Fibroblast of mammary gland (primary cell): ENCODE measurements around the gene ABCA7.

Source experiments
- DNase-seq: peaks from one replicate; pipeline ENCODE4 v3.0.0-alpha.2; 2010; ENCODE audit warnings: low read depth
- H3K4me3 ChIP-seq: 2 replicates; pipeline ENCODE4 v1.5.1; 2011; ENCODE audit warnings: low read depth, mild to moderate bottlenecking, low read length, moderate library complexity; ENCODE audit not compliant: control insufficient read depth
- TF ChIP-seq, protein P1 (sequence below): conservative IDR thresholded peaks from 2 replicates; pipeline ENCODE4 v1.5.1; 2011; ENCODE audit warnings: low read depth, low read length, inconsistent platforms; ENCODE audit not compliant: control insufficient read depth, insufficient read depth

The ABCA7 gene

DNA sequence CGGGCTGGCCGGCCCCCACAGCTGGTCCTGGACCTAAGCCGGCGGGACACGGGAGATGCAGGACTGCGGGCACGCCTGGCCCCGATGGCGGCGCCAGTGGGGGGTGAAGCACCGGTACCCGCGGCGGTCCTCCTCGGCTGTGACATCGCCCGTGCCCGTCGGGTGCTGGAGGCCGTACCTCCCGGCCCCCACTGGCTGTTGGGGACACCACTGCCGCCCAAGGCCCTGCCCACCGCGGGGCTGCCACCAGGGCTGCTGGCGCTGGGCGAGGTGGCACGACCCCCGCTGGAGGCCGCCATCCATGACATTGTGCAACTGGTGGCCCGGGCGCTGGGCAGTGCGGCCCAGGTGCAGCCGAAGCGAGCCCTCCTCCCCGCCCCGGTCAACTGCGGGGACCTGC, 36.6 kb upstream of the ABCA7 start:
- H3K4me3 ChIP-seq: no peak overlapping the region
- TF ChIP-seq, protein P1, sequence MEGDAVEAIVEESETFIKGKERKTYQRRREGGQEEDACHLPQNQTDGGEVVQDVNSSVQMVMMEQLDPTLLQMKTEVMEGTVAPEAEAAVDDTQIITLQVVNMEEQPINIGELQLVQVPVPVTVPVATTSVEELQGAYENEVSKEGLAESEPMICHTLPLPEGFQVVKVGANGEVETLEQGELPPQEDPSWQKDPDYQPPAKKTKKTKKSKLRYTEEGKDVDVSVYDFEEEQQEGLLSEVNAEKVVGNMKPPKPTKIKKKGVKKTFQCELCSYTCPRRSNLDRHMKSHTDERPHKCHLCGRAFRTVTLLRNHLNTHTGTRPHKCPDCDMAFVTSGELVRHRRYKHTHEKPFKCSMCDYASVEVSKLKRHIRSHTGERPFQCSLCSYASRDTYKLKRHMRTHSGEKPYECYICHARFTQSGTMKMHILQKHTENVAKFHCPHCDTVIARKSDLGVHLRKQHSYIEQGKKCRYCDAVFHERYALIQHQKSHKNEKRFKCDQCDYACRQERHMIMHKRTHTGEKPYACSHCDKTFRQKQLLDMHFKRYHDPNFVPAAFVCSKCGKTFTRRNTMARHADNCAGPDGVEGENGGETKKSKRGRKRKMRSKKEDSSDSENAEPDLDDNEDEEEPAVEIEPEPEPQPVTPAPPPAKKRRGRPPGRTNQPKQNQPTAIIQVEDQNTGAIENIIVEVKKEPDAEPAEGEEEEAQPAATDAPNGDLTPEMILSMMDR: no peak
- no peak for DNase-seq

- DNase-seq: no peak
- TF ChIP-seq, protein P1: no peak
- H3K4me3 ChIP-seq: no peak overlapping the region
Observed at GRCh38 chr19:1004204-1004802, 35.6 kb upstream of the ABCA7 start.

- no peak overlapping the region for H3K4me3 ChIP-seq
- no peak for DNase-seq
- TF ChIP-seq, protein P1: no peak
Observed at GRCh38 chr19:1004803-1005664, 34.9 kb upstream of the ABCA7 start.

GRCh38 chr19:1006711-1007398, 33.1 kb upstream of the ABCA7 start:
- no peak for DNase-seq

GRCh38 chr19:1007399-1008251, 32.3 kb upstream of the ABCA7 start:
- H3K4me3 ChIP-seq: no peak overlapping the region
- TF ChIP-seq, protein P1: no peak
- DNase-seq: no peak

More at GRCh38 chr19:1006711-1007398, 33.1 kb upstream of the ABCA7 start:
- TF ChIP-seq, protein P1: no peak
- H3K4me3 ChIP-seq: no peak overlapping the region
